Measurements from ENCODE around the gene C2orf76.

- TF ChIP-seq CTCF (IDR thresholded peaks at IDR 0.05) (no peak), RARB (CRISPR knock-in tag; IDR thresholded peaks at IDR 0.05) (no peak), GATA3 (IDR thresholded peaks at IDR 0.05; ENCODE audit: borderline replicate concordance) (no peak), CHD4 (IDR thresholded peaks at IDR 0.05; ENCODE audit: borderline replicate concordance) (no peak), HOXA7 (CRISPR knock-in tag; IDR thresholded peaks at IDR 0.05) (no peak), POLR2AphosphoS2 (conservative IDR thresholded peaks at IDR 0.05; ENCODE audit: low read length) (no peak), ESRRA (IDR thresholded peaks at IDR 0.05; ENCODE audit: borderline replicate concordance, low read length) (no peak), KDM1A (IDR thresholded peaks at IDR 0.05; ENCODE audit: low read depth) (no peak), POLR2A (IDR thresholded peaks at IDR 0.05; ENCODE audit: low read length) (no peak), FOSL2 (IDR thresholded peaks at IDR 0.05) (no peak), FOSL2 (CRISPR knock-in tag; IDR thresholded peaks at IDR 0.05) (no peak)
Measured at GRCh38 chr2:119266091-119266589, 100.5 kb downstream of the C2orf76 start.

Measured in A549 (cell line).